Measurements from ENCODE around the gene HEATR5B.
A peak's percentile ranks its signal among the peaks of the same experiment; 100 is the strongest.
"Not testable (repeated sequence)": the region's sequence is repeated elsewhere in the genome, so short reads cannot be mapped to it uniquely, and the experiment has no call there.

Gene HEATR5B

DNA sequence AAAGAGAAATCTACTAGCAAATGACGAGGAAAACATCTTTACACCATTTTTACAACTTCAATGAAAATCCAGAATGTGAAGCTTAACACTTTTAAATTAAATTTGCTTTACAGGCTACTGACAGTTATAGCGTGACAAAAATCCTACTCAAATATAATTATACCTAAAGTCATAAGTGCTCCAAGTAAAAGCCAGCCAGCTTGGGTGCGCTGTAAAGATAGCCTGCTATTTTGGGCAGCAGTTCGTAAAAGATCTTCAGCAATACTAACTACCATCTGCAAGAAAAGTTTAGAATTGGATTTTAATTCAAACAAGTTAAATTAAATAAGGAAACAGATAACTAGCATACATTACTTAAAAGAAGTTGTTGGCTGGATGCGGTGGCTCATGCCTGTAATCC, 22.4 kb downstream of the HEATR5B start:
- DNase-seq (ENCODE audit: low spot score), result no peak

DNA sequence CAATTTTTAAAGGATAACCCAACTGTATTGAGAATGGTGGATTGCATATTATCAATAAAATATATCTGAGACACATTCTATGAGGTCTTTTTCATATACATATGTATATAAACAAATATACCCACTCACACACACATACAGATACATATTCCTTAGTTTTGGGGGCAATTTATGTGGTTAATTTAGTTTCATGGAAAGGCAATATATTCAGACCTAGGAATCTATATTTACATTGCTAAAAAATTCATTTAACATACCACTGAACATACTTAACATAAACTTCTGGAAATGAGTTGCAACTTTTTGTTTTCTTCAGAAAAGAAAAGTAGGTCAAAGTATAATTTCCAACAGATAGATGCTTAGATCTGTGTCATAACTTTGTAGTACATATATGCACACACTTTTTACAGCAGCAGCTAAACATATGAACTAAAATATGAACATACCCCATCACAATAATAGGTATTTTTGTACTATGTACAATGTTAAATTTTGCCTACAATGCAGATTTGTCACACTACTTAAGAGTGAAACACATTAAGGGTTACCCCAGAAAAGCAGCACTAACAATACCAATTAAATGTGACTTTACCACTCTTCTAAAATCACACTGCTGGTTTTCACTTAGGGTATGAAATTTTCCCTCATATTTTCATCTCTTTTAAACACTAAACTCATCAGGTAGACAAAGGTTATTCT, 23.0 kb downstream of the HEATR5B start:
- DNase-seq (ENCODE audit: low spot score), result no peak

GRCh38 chr2:37060446-37060845, 23.7 kb downstream of the HEATR5B start:
- DNase-seq (ENCODE audit: low spot score), result no peak

GRCh38 chr2:37059841-37060240, 24.3 kb downstream of the HEATR5B start:
- DNase-seq (ENCODE audit: low spot score), result no peak

DNA sequence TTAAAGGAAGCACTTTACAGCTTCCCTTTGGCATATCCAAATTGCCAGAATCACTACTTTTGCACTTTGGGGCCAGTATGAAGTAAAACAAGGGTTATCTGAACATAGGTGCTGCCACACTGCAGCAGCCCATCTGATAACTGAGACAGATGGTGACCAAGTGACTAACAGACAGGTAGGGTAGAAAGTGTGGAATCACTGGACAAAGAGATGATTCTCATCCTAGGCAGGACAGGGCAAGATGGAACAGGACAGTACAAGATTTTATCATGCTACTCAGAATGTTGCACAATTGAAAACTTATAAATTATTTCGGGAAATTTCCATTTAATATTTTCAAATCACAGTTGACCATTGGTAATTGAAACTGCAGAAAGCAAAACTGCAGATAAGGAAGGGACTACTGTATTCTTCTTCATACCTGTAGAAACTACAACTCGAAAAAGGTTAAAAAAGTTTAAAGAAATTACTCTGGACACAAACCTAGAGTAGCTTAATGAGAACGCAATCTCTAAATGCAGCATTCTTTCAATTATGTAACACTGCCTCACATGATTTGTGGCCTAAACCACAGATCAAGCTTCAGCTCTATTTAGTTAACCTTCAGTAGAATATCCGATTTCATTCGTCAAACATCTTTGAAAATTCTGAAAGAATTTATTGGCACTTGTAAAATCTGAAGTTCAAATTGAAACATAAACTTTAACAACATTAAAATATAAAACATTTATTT, 31.4 kb downstream of the HEATR5B start:
- DNase-seq (ENCODE audit: low spot score), result no peak

DNA sequence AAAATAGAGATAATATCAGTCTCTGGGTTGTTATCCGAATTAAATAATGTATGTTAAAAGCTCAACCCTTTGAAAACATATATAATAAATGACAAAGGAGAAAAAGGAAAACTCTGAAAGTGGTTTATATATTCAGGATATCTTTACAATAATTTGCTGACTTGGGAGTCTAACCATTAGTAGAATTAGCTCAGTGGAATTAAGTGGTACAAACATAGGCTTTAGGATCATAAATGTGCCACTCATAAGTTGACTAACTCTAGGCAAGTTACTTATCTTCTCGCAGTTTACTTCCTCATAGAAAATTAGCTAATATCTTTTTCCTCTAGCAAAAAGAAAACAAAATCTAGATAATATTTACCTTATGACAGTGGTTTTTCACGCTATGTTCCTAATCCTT, 44.6 kb downstream of the HEATR5B start:
- DNase-seq (ENCODE audit: low spot score), result no peak

DNA sequence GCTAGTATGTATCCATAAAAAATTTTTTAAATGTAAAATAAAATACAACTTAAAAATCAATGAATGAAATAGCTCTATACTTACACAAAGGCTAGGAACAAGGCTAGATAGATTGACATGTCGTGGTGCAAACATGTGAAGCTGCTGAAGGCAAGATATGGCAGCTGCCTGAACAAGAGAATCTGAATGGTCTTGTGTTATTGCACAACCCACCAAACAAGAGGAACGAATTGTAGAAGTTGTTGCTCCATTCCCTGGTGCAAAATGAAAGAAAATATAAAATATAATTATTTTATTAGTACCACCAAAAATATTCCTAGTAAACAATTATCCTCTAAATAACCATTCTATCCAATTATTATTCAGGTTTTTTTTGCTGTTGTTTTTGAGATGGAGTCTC, 46.4 kb downstream of the HEATR5B start:
- no peak for DNase-seq (ENCODE audit: low spot score)

- DNase-seq (ENCODE audit: low spot score), result no peak
Measured at GRCh38 chr2:37029758-37030157, 54.4 kb downstream of the HEATR5B start.

- DNase-seq (ENCODE audit: low spot score), result no peak
Measured at GRCh38 chr2:37026050-37026449, 58.1 kb downstream of the HEATR5B start.

DNA sequence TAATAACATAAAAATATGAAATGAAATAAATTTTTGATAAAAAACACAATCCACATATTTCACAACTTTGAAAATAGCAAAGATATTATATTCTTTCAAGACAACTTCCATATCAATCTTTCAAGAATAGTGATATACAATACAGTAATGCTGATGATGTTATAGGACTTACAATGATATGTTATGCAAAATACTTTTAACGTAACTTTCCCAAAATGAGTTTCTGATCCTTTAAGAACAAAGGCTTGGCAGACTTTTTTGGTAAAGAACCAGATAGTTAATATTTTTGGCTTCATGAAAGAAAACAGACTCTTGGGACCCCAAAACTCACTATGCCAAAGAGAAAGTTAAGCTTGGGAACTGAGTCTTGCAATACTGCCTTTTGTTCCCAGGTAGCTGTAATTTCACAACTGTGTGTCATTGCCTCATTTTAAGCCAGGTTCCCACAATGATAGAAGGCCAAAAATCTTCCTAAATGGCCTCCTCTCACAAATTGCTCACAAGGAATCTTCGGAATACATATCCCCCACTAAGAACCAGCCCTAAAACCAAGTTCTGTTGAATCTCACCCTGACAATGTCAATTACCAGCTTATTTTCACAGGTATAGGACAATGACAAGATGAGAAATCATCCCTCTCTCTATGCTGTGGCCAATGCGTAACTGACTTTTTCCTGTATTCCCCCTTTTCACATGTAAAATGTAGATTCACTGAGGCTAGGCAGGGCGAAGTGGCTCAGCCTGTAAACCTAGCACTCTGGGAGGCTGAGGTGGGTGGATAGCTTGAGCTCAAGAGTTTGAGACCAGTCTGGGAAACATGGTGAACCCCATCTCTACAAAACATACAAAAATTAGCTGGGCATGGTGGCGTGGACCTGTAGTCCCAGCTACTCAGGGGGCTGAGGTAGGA, 63.0 kb downstream of the HEATR5B start:
- no peak for DNase-seq (ENCODE audit: low spot score)

- no peak for DNase-seq (ENCODE audit: low spot score)
Measured at GRCh38 chr2:37020212-37020886, 63.8 kb downstream of the HEATR5B start.

GRCh38 chr2:37013315-37013641, 70.9 kb downstream of the HEATR5B start:
- DNase-seq (ENCODE audit: low spot score), result no peak

- peak; percentile 2 for DNase-seq (ENCODE audit: low spot score)
Measured at GRCh38 chr2:37011130-37011529, 73.0 kb downstream of the HEATR5B start.

DNA sequence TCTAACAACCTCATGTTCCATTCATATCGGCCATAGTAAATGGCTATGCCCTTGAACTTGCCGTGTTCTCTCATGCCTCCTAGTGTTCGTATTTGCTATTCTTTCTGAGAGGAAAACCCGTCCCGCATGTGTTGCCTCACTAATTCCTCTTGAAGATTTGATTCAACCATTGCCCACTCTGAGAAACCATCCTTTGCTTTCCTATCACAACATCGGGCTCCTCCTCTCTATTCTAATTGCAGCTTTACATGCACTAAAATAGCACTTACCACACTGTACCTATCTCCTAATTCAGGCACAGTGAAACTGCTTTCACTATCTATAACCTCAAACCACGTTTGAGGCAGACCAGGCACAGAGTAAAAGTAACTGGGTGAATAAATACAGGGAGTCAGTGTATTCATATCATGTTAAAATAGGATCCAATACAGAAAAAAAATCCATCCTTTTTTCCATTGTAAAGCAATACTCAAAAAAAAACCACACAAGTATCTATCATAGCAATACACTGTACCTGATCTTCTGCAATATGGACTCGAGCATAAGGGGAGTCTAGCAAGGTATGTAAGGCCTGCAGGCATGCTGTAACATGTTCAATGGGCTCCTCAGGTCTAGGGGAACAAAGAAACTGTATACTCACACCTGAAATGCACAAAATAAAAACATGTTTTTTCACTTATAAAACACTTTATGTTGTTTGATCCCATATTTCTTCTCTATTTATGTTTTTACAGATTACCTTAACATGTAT, 78.9 kb downstream of the HEATR5B start:
- DNase-seq (ENCODE audit: low spot score), result peak; percentile 35

DNA sequence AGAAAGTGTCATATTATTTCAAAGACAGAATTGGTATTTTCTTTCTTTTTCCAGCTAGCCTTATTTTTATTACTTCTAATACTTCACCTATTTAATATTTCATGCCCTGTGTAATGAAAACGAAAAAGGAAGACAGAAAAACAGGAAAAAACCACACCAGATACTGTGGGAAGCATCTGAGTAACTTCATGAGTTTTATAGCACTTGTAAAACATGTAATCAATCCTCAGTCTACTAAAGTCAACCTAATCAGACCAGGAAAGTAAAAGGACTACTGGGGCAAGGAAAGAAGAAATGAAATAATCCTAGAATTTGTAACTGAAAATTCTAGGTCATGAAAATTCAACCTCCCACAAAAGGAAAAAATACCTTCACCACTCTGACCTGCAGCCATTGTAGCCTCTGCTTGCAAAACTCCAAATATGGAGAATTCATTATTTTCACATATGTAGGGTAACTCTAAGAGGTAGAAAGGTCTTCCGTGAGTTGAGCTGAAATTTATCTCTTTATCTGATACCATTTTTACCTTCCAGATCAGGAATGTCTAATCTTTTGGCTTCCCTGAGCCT, 83.1 kb downstream of the HEATR5B start:
- no peak for DNase-seq (ENCODE audit: low spot score)

- no peak for DNase-seq (ENCODE audit: low spot score)
Measured at GRCh38 chr2:37000318-37000717, 83.9 kb downstream of the HEATR5B start.

GRCh38 chr2:36999416-36999815, 84.8 kb downstream of the HEATR5B start:
- not testable (repeated sequence) for DNase-seq (ENCODE audit: low spot score)

- no peak for DNase-seq (ENCODE audit: low spot score)
Measured at GRCh38 chr2:36993841-36994620, 90.1 kb downstream of the HEATR5B start.

DNA sequence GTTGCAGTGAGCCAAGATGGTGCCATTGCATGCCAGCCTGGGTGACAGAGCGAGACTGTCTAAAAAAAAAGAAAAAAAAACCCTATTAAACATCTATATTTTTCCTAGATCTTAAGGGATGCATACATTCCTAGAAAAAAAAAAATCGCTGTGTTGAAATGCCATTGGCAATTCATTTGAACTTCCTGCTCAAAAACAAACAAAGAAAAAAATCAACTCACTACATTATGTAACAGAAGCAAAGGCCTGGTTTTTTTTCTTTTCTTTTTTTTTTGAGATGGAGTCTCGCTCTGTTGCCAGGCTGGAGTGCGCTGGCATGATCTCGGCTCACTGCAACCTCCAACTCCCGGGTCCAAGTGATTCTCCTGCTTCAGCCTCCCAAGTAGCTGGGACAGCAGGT, 96.2 kb downstream of the HEATR5B start:
- DNase-seq (ENCODE audit: low spot score), result no peak

GRCh38 chr2:36982467-36982866, 101.7 kb downstream of the HEATR5B start:
- no peak for DNase-seq (ENCODE audit: low spot score)

Data from CD4-positive, alpha-beta T cell treated with Interleukin-2 at 100 ng/mL for 4 hours (primary cell).